HCT116 (cell line): ENCODE results near the gene CYRIA. TPM values are rescaled to one million over a fixed set of nuclear protein-coding genes. Genes with fewer than 3 reads are reported as not detected.

ENCODE experiments used
- ATAC-seq: fragments of 200-7000 bp; cut with Tn5 transposase; 2 replicates; pipeline ENCODE4 v1.9.1; 2020; ENCODE audit warnings: mild to moderate bottlenecking, moderate library complexity
- BruUV-seq: library from RNA; stranded (reverse); fragments of 400-500 nt; replicated peaks from 2 replicates; lab custom pipeline; 2021; lab: Mats Ljungman, UMichigan
- CTCF ChIA-PET: fragments of 300-600 bp; sonication (Branson Sonifier 250); formaldehyde crosslinking; loops from one replicate; lab custom pipeline; 2021; ENCODE audit warnings: antibody characterized with exemption; lab: Charles Lee
- POLR2A ChIA-PET: fragments of 300-600, 350-600 bp; sonication (Branson Sonifier 250); formaldehyde crosslinking; loops from one replicate; lab custom pipeline; 2021; ENCODE audit warnings: antibody characterized with exemption; lab: Charles Lee
- RAD21 ChIA-PET, 2 experiments: fragments of 300-600 bp; sonication (Branson Sonifier 250); formaldehyde crosslinking; loops; one replicate each; lab custom pipeline; 2023; ENCODE audit warnings: low total read pairs in 2 of 2; ENCODE audit not compliant: uncharacterized antibody in 2 of 2, unreplicated experiment in 2 of 2, low non-redundant PET in 1 of 2; lab: Charles Lee
- DNase-seq: peaks from one replicate; pipeline ENCODE4 v3.0.0-alpha.2; 2010; ENCODE audit warnings: low read depth, low spot score
- H2AFZ ChIP-seq: fragments of 200-600 bp; shearing (Covaris generic), sonication (generic); 2 replicates; pipeline ENCODE4 v1.6.1; 2017; ENCODE audit warnings: low read depth, mixed run types, mixed read lengths, antibody characterized with exemption, low read length; ENCODE audit not compliant: poor library complexity, severe bottlenecking
- H3K27ac ChIP-seq: 2 replicates; pipeline ENCODE4 v1.5.1; 2012; ENCODE audit warnings: low read depth, low read length
- H3K27me3 ChIP-seq: fragments of 200-600 bp; sonication (generic); 2 replicates; pipeline ENCODE4 v1.6.1; 2016; ENCODE audit warnings: mixed run types, low read length, mixed read lengths; ENCODE audit not compliant: insufficient read depth
- H3K36me3 ChIP-seq, 2 experiments: fragments of 200-500 bp in 1 of 2; fragments of 200-600 bp in 1 of 2; sonication (Bioruptor generic) in 1 of 2; sonication (generic) in 1 of 2; 2 replicates each; pipeline versions ENCODE4 v1.5.1 to v1.6.1; 2014 to 2016; ENCODE audit warnings: low read length in 2 of 2, inconsistent platforms in 1 of 2, mixed read lengths in 1 of 2, mixed run types in 1 of 2; ENCODE audit not compliant: insufficient read depth in 2 of 2, control insufficient read depth in 1 of 2
- H3K4me1 ChIP-seq, 2 experiments: fragments of 200-600 bp in 1 of 2; sonication (generic) in 1 of 2; 2 replicates each; pipeline versions ENCODE4 v1.5.1 to v1.6.1; 2012 to 2017; ENCODE audit warnings: low read length in 2 of 2, inconsistent platforms in 1 of 2, mild to moderate bottlenecking in 1 of 2, mixed read lengths in 1 of 2, mixed run types in 1 of 2, moderate library complexity in 1 of 2; ENCODE audit not compliant: insufficient read depth in 2 of 2, control insufficient read depth in 1 of 2
- H3K4me2 ChIP-seq: fragments of 200-600 bp; sonication (generic); 2 replicates; pipeline ENCODE4 v1.6.1; 2017; ENCODE audit warnings: mixed run types, low read length, mixed read lengths
- H3K4me3 ChIP-seq, 2 experiments: fragments of 200-600 bp in 1 of 2; sonication (generic) in 1 of 2; replicated peaks in 1 of 2; 2 replicates each; pipeline ENCODE4 v1.5.1; 2011 to 2016; ENCODE audit warnings: low read length in 2 of 2, control low read depth in 1 of 2, low read depth in 1 of 2, mild to moderate bottlenecking in 1 of 2, mixed read lengths in 1 of 2, mixed run types in 1 of 2
- H3K79me2 ChIP-seq: fragments of 200-600 bp; sonication (generic); 2 replicates; pipeline ENCODE4 v1.6.1; 2017; ENCODE audit warnings: mild to moderate bottlenecking, mixed run types, low read length, moderate library complexity, mixed read lengths; ENCODE audit not compliant: insufficient read depth
- H3K9ac ChIP-seq: fragments of 200-600 bp; sonication (generic); 2 replicates; pipeline ENCODE4 v1.6.1; 2016; ENCODE audit warnings: low read length, mixed read lengths
- H3K9me2 ChIP-seq: fragments of 200-600 bp; sonication (generic), shearing (Covaris generic); 2 replicates; pipeline ENCODE4 v1.6.1; 2017; ENCODE audit warnings: mixed run types, mild to moderate bottlenecking, moderate library complexity; ENCODE audit not compliant: insufficient read depth
- H3K9me3 ChIP-seq, 2 experiments: fragments of 200-500 bp in 1 of 2; fragments of 200-600 bp in 1 of 2; sonication (Bioruptor generic) in 1 of 2; sonication (generic) in 1 of 2; 2 replicates each; pipeline ENCODE4 v1.6.1; 2014 to 2017; ENCODE audit warnings: low read length in 2 of 2, mixed read lengths in 2 of 2, inconsistent platforms in 1 of 2, low read depth in 1 of 2, mild to moderate bottlenecking in 1 of 2, mixed run types in 1 of 2, moderate library complexity in 1 of 2; ENCODE audit not compliant: control insufficient read depth in 1 of 2, insufficient read depth in 1 of 2
- H4K20me1 ChIP-seq: fragments of 200-600 bp; sonication (generic), shearing (Covaris generic); 2 replicates; pipeline ENCODE4 v1.6.1; 2017; ENCODE audit warnings: mixed run types, mild to moderate bottlenecking, moderate library complexity; ENCODE audit not compliant: insufficient read depth
- MAX ChIP-seq: IDR thresholded peaks from 2 replicates; pipeline ENCODE4 v1.6.1; 2012
- RAD21 ChIP-seq: IDR thresholded peaks from 2 replicates; pipeline ENCODE4 v1.6.1; 2012; ENCODE audit warnings: low read depth, mild to moderate bottlenecking
- SP1 ChIP-seq: IDR thresholded peaks from 2 replicates; pipeline ENCODE4 v1.6.1; 2012; ENCODE audit warnings: low read depth
- ZNF274 ChIP-seq: fragments of 200-500 bp; sonication (Bioruptor generic); IDR thresholded peaks from 2 replicates; pipeline ENCODE4 v1.6.1; 2014; ENCODE audit warnings: mild to moderate bottlenecking, low read depth, low read length, inconsistent platforms
- intact Hi-C: fragments of 100-400 bp; cut with micrococcal nuclease; formaldehyde crosslinking; loops from 2 replicates; pipeline ENCODE4 v1.10.0; 2022
- total RNA-seq: library from RNA; stranded (reverse); gene quantifications from one replicate; pipeline ENCODE4 v1.2.1, GENCODE V29; 2021; ENCODE audit not compliant: unreplicated experiment

Gene CYRIA
- total RNA-seq, 1 experiment from 2014 or later, result 0.44 TPM

- TF ChIP-seq ZNF274 (no peak), MAX (no peak)
These were observed 16.0 kb downstream of the CYRIA start (continued) for GRCh38 chr2:16649353-16650286.

DNA sequence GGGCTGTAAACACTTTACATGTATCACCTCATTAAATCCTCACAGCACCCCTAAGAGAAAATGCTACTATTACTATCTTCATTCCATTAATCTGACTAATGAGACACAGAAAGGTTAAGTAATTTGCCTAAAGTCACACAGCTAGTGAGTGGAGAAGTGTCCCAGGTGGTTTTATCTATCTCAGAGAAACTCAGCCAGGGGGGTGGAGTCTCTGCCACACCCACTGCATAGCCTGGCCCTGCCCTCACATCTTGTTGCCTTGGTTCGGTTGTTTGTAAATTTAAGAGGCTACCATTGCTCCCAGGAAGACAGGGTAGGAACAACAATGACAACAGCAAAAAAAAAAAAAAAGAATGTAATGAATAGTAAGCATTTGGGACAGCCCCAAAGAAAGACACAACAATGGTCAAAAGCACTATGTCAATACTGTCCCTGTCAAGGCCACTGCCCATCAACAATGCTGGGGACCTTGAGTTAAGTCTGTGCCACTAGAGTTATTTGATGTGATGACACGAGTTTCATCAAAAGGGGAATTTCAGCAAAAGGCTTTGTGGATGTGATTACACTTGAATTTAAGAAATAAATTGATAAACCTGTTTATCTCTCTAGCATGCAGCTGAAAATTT is 17.5 kb downstream of the CYRIA start:
- DNase-seq (no peak), ATAC-seq (no peak)
- no peaks in the 10 kb centered on the region for H4K20me1 ChIP-seq
- ChIA-PET RAD21 (no interaction called here), CTCF (no interaction called here), POLR2A (no interaction called here)
- H3K4me1 ChIP-seq, result 0 out of 4 replicates have a peak, but pooled peaks cover 0 to 3% of the 10 kb centered on the region in 2 experiments
- no peaks in the 10 kb centered on the region for H3K9me3 ChIP-seq
- H3K79me2 ChIP-seq, result no peaks in the 10 kb centered on the region
- H3K4me3 ChIP-seq, result no peak overlapping the region
- no TSS peak for BruUV-seq
- no peaks in the 10 kb centered on the region for H3K9me2 ChIP-seq
- no peak overlapping the region for H2AFZ ChIP-seq
- H3K27ac ChIP-seq, result no peak overlapping the region
- TF ChIP-seq SP1 (no peak), RAD21 (no peak)
- H3K9ac ChIP-seq, result no peak overlapping the region
- no peaks in the 10 kb centered on the region for H3K36me3 ChIP-seq
- H3K4me2 ChIP-seq, result no peak overlapping the region
- intact Hi-C loops, result no loop called here
- peaks cover 24% of the 10 kb centered on the region for H3K27me3 ChIP-seq
